ENCODE measurements around the gene HOXD10.

DNA sequence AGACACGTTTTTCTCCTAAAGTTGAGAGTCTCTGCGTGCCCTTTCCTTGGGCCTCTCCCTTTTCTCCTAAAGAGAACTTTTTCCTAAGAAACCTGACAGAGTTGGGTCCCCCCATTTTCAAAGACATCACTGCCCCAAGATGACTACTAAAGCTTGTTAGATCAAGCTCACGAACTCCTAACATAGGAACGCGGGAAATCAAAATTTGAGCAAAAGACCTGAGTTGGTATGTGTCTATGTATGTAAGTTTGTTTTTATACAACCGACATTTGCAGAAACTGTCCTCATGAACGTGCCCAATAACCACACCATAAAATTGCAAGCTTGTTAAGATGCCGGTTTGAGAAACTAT is 22.7 kb upstream of the HOXD10 start:
- TF ChIP-seq ZNF3 (CRISPR knock-in tag; IDR thresholded peaks at IDR 0.05) (no peak), TBL1XR1 (IDR thresholded peaks at IDR 0.05; ENCODE audit: borderline replicate concordance, low read length, partially characterized antibody) (no peak), YY1 (IDR thresholded peaks at IDR 0.05; ENCODE audit: insufficient read depth, insufficient replicate concordance, low read depth, low read length) (no peak), HDAC2 (CRISPR knock-in tag; IDR thresholded peaks at IDR 0.05) (no peak), EZH2 (conservative IDR thresholded peaks at IDR 0.05; ENCODE audit: low read depth, low read length) (no peak; the same call in 1 of the 2 replicates), HOXA9 (CRISPR knock-in tag; IDR thresholded peaks at IDR 0.05; ENCODE audit: borderline replicate concordance) (no peak), CENPT (CRISPR knock-in tag; IDR thresholded peaks at IDR 0.05; ENCODE audit: low read depth) (no peak), ZNF281 (CRISPR knock-in tag; IDR thresholded peaks at IDR 0.05; ENCODE audit: borderline replicate concordance) (no peak), SNRNP70 (IDR thresholded peaks at IDR 0.05; ENCODE audit: low read depth, low read length) (no peak), NFE2L2 (IDR thresholded peaks at IDR 0.05; ENCODE audit: low read length) (no peak), POLR2AphosphoS5 (IDR thresholded peaks at IDR 0.05; ENCODE audit: low read depth, low read length) (no peak)
- TF ChIP-seq, protein P1, sequence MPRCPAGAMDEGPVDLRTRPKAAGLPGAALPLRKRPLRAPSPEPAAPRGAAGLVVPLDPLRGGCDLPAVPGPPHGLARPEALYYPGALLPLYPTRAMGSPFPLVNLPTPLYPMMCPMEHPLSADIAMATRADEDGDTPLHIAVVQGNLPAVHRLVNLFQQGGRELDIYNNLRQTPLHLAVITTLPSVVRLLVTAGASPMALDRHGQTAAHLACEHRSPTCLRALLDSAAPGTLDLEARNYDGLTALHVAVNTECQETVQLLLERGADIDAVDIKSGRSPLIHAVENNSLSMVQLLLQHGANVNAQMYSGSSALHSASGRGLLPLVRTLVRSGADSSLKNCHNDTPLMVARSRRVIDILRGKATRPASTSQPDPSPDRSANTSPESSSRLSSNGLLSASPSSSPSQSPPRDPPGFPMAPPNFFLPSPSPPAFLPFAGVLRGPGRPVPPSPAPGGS (CRISPR knock-in tag; IDR thresholded peaks at IDR 0.05): no peak
- TF ChIP-seq, protein P2, sequence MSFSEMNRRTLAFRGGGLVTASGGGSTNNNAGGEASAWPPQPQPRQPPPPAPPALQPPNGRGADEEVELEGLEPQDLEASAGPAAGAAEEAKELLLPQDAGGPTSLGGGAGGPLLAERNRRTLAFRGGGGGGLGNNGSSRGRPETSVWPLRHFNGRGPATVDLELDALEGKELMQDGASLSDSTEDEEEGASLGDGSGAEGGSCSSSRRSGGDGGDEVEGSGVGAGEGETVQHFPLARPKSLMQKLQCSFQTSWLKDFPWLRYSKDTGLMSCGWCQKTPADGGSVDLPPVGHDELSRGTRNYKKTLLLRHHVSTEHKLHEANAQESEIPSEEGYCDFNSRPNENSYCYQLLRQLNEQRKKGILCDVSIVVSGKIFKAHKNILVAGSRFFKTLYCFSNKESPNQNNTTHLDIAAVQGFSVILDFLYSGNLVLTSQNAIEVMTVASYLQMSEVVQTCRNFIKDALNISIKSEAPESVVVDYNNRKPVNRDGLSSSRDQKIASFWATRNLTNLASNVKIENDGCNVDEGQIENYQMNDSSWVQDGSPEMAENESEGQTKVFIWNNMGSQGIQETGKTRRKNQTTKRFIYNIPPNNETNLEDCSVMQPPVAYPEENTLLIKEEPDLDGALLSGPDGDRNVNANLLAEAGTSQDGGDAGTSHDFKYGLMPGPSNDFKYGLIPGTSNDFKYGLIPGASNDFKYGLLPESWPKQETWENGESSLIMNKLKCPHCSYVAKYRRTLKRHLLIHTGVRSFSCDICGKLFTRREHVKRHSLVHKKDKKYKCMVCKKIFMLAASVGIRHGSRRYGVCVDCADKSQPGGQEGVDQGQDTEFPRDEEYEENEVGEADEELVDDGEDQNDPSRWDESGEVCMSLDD (CRISPR knock-in tag; IDR thresholded peaks at IDR 0.05; ENCODE audit: borderline replicate concordance): no peak

Measured in HepG2 (cell line).